NCI-H774 (cell line): ENCODE results near the gene TNFAIP8L3.
A peak's percentile ranks its signal among the peaks of the same experiment; 100 is the strongest.
"Not testable (repeated sequence)": the region's sequence is repeated elsewhere in the genome, so short reads cannot be mapped to it uniquely, and the experiment has no call there.

Experiments used
- DNase-seq: peaks from one replicate; lab custom pipeline; 2025; lab: John Stamatoyannopoulos, UW

The TNFAIP8L3 gene

GRCh38 chr15:51094606-51095569 is at the start of gene TNFAIP8L3:
TSS of gene TNFAIP8L3 (minus strand) at chr15:51094906. CDS start at chr15:51094595, 311 bp downstream.
- peak; percentile 27 for DNase-seq

DNA sequence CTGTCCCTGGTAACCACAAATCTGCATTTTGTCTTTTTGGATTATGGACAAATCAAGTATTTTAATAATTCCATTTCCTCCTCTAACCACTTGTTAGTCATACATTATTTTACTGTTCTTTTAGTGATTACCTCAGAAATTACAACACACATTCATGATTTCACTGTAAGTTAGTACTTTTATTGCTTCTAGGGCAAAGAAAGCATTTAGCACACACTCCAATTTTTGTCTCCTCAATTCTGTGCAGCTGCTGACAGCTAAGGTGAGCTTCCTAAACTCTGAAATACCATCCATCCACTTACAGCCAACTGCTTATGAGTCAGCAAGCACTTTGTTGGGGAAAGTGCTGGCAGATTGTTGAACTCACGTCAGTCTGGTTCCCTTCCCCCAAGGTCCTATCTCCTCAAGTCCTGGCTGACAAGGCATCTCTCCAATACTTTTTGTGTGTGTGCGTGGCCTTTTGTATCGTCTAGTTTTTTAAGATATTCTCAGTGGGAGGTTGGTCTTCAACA is 49.4 kb upstream of the TNFAIP8L3 start:
- DNase-seq, result no peak

DNA sequence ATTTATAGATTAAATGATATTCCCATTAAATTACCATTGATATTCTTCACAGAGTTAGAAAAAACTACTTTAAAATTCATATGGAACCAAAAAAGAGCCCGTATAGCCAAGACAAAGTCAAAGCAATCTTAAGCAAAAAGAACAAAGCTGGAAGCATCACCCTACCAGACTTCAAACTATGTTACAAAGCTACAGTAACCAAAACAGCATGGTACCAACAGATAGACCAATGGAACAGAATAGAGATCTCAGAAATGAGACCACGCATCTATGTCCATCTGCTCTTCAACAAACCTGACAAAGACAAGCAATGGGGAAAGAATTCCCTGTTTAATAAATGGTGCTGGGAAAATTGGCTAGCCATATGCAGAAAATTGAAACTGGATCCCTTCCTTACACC is 45.6 kb upstream of the TNFAIP8L3 start:
- DNase-seq, result not testable (repeated sequence)

DNA sequence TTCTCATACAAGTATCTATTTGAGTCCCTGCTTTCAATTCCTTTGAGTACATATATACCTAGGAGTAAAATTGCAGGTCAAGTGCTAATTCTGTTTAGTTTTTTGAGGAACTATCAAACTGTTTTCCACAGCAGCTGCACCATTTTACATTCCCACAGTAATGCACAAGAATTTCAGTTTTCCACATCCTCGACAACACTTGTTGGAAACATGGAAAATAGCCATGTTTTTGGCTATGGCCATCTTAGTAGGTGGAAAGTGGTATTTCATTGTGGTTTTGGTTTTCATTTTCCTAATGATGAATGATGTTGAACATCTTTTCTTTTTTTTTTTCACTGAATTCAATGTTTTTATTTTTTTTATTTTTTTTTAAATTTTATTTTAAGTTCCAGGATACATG is 44.4 kb upstream of the TNFAIP8L3 start:
- DNase-seq, result no peak

DNA sequence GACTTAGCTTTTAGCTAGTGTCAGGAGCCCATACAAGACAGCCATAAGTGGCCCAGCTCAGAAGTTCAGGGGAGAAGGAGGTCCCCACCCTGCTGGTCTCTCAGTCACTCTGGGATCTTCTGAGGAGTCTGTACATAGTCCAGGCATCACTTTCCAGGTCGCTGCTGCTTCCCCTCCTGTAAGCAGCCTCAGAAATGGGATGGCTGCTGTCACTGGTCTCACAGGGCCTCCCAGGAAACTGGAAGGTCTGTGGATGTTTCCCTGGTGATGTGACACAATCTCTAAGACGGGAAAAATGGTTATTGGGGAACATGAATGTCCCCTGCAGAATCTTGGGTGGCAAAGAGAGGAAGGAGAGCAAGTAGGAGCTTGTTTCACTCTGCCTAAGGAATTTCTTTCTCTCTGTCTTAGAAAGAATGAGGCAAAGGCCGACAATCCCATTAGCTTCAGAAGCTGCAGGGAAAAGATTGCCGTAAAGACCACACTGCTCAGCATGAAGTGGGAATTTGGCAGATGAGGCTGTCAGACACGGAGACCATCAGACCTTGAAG is 43.2 kb upstream of the TNFAIP8L3 start:
- DNase-seq, result no peak

GRCh38 chr15:51137024-51137423 is 42.3 kb upstream of the TNFAIP8L3 start:
- no peak for DNase-seq

DNA sequence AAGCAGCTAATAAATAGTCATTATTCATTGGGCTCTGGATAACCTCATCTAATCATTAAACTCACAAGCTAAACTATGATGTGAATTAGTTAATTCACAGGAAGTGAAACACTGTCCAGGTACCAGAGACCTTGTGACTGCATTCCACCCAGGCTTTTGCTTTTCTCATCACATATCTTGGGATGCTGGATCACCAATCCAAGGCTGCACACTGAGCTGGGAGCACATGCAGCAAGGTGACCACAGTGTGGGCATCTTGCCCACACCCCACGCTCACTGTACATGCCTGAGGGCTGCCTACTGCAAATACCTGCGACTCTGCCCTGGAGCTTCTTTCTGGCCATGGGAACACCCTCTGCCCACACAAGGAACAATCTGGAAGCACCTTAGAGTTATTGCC is 40.6 kb upstream of the TNFAIP8L3 start:
- no peak for DNase-seq

GRCh38 chr15:51134416-51135199 is 39.9 kb upstream of the TNFAIP8L3 start:
- DNase-seq, result no peak

DNA sequence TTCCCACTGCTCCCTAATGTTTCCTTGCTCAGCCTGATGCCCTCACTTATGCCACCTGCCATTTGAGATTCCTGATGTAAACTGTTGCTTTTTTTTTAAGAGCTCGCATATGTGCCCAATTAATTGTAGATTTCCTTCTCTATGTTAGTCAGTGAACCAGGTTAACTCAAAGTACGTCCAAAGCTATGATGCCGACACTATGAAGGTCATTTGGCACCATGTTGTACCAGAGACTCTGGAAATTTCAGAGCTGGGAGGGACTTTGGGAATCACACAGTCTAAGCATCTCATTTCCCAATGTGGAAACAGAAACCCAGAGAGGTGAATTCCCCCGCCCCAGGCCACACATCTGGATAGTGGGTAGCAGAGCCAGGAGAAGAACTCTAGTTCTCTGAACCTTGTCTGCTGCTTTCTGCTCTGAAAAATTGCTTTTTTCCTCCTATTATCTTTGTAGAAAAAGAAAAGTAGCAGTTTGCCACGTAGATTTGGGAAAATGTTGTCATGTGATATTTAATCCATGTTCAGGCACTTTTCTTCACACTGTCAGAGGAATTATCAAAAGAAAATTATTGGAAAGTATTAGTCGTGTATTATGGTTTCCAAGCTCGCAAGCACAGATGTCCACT is 38.5 kb upstream of the TNFAIP8L3 start:
- DNase-seq, result no peak

GRCh38 chr15:51132384-51133139 is 37.9 kb upstream of the TNFAIP8L3 start:
- no peak for DNase-seq

DNA sequence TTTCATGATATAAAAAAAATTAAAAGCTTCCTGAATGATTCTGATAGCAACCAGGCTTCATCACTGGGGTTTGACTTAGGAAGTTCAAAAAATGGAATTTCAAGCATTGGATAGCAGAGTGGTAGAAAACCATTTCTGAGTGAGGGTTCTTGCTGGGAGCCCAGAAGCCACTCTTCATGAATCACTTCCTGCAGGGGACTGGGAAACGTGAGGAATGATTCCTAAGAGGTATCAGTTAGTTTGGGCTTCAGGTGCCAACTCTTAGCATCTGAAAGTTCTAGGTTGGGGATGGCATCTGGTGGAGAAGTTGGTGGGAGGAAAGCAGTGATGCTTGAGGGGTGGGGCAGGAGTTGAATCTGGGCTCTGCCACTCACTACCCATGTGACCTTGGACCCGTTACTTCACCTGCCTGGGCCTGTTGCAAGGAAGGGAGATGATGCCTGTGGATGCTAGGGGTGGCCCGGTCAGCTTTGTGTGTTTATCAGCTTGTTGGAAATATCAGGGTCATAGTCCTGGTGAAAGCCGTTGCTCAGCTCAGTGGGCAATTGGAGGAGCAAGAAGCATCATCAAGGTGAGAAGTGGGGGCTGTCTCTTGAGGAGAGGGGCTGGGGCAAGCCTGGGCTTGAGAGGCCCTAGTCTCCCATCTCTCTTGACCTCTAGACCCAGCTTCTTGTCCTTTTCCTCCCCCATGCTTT is 37.0 kb upstream of the TNFAIP8L3 start:
- DNase-seq, result no peak

- DNase-seq, result no peak
Observed at GRCh38 chr15:51130344-51130743, 35.6 kb upstream of the TNFAIP8L3 start.

- DNase-seq, result no peak
Observed at GRCh38 chr15:51129535-51130188, 35.0 kb upstream of the TNFAIP8L3 start.

DNA sequence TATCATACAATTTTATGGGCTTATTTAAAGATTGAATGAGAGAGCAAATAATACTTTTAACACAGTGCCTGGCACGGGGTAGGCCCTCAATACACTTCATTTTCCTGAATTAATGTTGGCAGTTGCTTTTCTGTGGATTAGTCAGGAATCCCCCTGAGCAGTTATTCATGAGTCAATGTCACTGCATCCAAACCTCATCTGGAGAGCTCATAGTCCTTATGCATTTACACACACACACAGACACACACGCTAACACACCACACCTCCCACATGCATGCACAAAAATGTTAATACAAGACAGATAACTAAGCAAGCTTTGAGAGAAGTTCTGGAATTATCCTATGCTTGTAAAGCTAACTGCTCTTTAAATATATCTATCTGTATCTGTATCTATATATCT is 34.0 kb upstream of the TNFAIP8L3 start:
- no peak for DNase-seq

DNA sequence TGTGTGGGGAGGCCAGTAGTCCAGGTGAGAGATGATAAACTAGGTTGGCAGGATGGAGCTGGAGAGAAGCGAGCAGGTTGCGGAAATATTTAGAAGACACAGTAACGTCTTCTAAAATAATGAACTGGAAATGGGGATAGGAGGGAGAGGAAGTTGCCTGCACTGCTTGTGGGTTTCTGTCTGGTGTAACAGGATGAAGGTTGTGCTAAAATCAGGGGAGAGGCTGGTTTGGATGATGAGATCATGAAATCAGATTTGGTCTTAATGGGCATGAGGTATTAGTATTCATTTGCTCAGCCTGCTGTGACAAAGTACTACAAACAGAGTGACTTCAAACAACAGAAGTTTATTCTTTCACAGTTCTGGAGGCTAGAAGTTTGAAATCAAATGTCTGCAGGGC is 32.1 kb upstream of the TNFAIP8L3 start:
- DNase-seq, result no peak

DNA sequence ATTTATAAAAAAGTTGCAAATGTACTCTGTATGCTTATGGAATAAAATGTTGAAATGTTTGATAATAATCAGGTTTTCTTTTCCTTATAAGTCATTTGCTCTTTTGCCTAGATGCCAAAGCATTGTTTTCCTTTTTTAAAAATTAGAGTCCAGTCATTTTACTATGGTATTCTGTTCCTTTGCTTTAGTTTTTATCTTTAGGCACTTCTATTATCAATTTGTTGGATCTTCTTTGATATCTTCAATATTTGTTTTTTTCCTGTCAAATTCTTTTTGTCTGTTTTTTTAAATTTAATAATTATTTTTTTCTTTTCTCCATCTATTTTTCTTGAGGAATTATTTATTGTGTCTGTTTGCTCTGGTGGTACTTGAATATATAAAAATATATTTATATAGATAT is 28.3 kb upstream of the TNFAIP8L3 start:
- DNase-seq, result not testable (repeated sequence)

DNA sequence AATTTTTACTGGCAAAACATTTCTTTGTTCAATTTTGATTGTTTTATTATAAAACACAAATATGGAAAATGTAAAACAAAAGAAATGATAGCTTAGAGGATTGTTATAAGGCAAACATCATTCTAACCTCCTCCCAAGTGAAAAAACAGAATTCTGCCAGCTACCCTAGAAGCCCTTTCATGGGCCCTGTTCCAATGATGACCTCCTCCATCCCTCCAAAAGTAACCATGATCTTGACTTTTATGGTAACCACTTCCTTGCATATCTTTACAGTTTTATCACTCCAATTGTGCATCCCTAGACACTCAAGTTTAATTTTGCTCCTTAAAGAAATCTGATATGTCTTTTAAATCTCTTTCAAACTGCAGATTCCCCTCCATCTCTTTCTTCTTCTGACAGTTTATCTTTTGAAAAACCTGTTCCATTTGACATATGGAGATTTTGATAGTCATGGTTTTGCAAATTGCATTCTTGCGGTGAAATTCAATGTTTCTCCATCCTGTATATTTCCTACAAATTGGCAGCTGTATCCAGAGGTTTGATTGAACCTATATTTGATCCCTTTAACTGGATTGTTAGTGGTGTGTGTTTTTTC is 27.0 kb upstream of the TNFAIP8L3 start:
- DNase-seq, result no peak

- no peak for DNase-seq
Observed at GRCh38 chr15:51121118-51121517, 26.4 kb upstream of the TNFAIP8L3 start.

DNA sequence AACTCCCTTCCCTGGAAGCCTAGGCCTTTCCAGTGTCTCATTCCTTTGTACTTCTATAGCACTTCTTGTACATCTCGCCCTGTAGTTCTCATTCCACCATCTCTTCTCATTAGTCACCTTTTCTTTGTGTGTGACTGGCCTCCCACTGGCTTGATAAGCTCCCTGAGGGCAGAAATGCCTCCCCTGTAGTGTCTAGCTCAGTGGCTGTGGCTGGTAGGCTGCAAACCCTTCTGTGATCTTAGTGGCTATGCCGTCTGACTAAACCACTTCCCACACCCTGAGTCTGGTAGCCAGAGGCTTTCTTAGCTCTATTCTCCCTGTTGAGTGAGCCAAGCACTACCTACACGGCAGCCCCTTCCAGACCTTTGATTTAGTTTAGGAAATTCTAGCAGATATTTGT is 24.4 kb upstream of the TNFAIP8L3 start:
- DNase-seq, result no peak

DNA sequence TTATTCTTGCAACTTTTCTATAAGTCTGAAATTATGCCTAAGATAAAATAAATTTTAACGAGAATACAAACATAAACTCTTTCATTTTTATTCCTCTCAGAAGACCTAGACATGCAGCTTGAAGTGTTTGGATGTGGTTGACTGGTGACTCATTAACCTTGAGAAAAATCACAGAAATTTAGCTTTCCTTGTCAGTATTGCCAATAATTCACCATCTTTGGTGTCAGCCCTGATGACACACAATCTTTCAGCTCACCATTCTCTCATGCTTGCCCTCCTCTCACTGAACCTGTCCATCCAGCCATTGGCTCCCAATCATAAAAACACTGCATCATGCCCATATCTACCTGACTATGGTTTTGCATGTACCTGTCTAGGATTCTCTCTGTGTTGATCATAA is 22.6 kb upstream of the TNFAIP8L3 start:
- no peak for DNase-seq
